Measurements from ENCODE around the gene ACYP2.

ACYP2 gene

DNA sequence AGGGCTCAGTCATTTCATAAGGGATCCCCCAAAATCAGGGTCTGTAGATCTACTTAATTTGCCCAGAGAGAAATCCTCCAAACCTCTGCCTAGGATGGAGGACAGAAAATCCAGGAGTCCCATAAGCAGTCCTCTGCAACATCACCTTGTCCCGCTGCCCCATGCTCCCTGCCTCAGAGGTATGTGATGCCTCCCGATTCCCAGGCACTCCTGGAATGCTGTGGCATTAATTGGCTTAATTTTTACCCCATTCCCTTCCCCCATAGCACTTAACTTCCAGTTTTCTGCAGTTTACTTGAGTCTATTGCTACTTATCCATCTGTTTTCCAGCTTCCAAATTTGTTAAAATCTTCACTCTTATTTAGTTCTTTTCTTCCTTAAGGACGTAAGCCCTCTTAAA, 232.2 kb downstream of the ACYP2 start:
- no peak for DNase-seq (ENCODE audit: low read depth)
- H3K4me3 ChIP-seq (ENCODE audit: low read depth, low read length) = no peak overlapping the region
- TF ChIP-seq, protein P1, sequence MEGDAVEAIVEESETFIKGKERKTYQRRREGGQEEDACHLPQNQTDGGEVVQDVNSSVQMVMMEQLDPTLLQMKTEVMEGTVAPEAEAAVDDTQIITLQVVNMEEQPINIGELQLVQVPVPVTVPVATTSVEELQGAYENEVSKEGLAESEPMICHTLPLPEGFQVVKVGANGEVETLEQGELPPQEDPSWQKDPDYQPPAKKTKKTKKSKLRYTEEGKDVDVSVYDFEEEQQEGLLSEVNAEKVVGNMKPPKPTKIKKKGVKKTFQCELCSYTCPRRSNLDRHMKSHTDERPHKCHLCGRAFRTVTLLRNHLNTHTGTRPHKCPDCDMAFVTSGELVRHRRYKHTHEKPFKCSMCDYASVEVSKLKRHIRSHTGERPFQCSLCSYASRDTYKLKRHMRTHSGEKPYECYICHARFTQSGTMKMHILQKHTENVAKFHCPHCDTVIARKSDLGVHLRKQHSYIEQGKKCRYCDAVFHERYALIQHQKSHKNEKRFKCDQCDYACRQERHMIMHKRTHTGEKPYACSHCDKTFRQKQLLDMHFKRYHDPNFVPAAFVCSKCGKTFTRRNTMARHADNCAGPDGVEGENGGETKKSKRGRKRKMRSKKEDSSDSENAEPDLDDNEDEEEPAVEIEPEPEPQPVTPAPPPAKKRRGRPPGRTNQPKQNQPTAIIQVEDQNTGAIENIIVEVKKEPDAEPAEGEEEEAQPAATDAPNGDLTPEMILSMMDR (IDR thresholded peaks at IDR 0.05; ENCODE audit: insufficient read depth, low read depth, low read length, missing control alignments) = no peak

DNA sequence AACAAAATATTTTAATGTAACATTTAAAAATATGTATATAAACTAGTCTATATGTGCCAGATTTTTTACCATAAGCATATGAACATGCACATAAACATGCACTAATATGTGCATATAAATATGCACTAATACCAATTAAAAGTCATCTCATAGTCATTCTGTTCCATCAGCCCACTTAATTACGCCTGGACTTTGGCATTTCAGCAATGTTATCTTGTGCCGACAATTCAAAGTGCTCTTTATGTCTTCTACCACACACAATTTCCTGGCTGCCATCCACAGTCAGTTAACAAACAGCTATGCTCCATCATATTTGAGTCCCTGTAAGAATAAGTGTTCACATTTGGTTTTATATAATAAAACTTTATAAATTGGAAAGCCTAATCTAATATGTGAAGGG, 233.2 kb downstream of the ACYP2 start:
- no peak overlapping the region for H3K4me3 ChIP-seq (ENCODE audit: low read depth, low read length)
- TF ChIP-seq, protein P1 (IDR thresholded peaks at IDR 0.05; ENCODE audit: insufficient read depth, low read depth, low read length, missing control alignments) = no peak
- no peak for DNase-seq (ENCODE audit: low read depth)

DNA sequence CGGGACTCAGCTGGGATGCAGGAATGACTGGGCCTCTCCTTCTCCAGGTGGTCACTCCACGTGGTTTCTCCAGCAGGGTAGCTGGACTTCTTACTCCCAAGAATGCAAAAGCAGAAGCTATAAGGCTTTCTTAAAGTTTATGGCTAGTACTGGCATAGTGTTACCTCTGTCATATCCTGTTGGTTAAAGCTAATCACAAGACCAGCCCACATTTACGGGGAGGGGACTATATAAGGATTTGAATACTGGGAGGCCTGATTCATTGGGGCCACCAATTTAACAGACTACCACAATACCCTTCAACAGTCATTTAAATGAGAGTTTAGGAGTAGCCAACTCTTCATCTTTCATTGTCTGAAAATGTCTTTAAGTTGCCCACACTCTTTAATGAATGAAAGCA, 235.0 kb downstream of the ACYP2 start:
- no peak for DNase-seq (ENCODE audit: low read depth)
- TF ChIP-seq, protein P1 (IDR thresholded peaks at IDR 0.05; ENCODE audit: insufficient read depth, low read depth, low read length, missing control alignments) = no peak
- H3K4me3 ChIP-seq (ENCODE audit: low read depth, low read length) = no peak overlapping the region

DNA sequence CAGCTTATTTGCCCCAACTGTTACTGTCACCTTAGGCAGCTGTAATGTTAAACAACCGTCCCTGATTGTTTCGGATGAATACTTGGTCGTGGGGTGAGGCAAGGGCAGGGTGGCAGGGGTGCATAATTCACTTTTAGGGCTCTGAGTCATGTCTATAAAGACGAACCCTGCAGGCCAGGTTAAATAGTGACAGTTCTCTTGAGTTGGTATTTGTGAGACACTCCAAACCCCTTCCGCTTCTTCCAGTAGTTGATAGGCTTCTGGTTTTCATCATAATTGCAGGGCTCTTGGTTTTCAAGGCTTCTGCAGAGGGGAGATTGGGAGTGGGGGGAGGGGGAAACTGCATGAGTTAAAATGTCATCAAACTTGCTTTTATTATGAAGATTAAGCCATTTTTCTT, 237.8 kb downstream of the ACYP2 start:
- DNase-seq (ENCODE audit: low read depth) = no peak
- H3K4me3 ChIP-seq (ENCODE audit: low read depth, low read length) = no peak overlapping the region
- TF ChIP-seq, protein P1 (IDR thresholded peaks at IDR 0.05; ENCODE audit: insufficient read depth, low read depth, low read length, missing control alignments) = no peak
